Keratinocyte (primary cell): Measurements from ENCODE around the gene NTSR2. TPM values are rescaled to one million over a fixed set of nuclear protein-coding genes. Genes with fewer than 3 reads are reported as not detected.

Source experiments
- DNase-seq: peaks from one replicate; pipeline ENCODE4 v3.0.0-alpha.2; 2011; ENCODE audit warnings: low read depth, missing footprints, low spot score
- FAIRE-seq: peaks from 2 replicates; lab custom pipeline; 2011; peaks lifted over from hg19 to GRCh38; lab: Jason Lieb, UNC
- H2AFZ ChIP-seq: 2 replicates; pipeline ENCODE4 v1.6.0; 2012; ENCODE audit warnings: low read length, control low read depth, inconsistent platforms; ENCODE audit not compliant: control insufficient read depth
- H3K27ac ChIP-seq: 2 replicates; pipeline ENCODE4 v1.5.1; 2011; ENCODE audit warnings: low read length; ENCODE audit not compliant: control insufficient read depth, insufficient read depth
- H3K27me3 ChIP-seq: 3 replicates; pipeline ENCODE4 v1.6.0; 2011; ENCODE audit warnings: low read length; ENCODE audit not compliant: control insufficient read depth, insufficient read depth; ENCODE audit errors: extremely low read depth
- H3K36me3 ChIP-seq, 2 experiments: 2 replicates in 1 of 2; 3 replicates in 1 of 2; pipeline ENCODE4 v1.5.1; 2011; ENCODE audit warnings: low read length in 2 of 2, mild to moderate bottlenecking in 1 of 2; ENCODE audit not compliant: control insufficient read depth in 2 of 2, insufficient read depth in 2 of 2; ENCODE audit errors: extremely low read depth in 1 of 2
- H3K4me1 ChIP-seq: 3 replicates; pipeline ENCODE4 v1.5.1; 2011; ENCODE audit warnings: low read length; ENCODE audit not compliant: control insufficient read depth, insufficient read depth; ENCODE audit errors: extremely low read depth
- H3K4me2 ChIP-seq: 3 replicates; pipeline ENCODE4 v1.6.0; 2011; ENCODE audit warnings: low read depth, low read length; ENCODE audit not compliant: control insufficient read depth, insufficient read depth; ENCODE audit errors: extremely low read depth
- H3K4me3 ChIP-seq, 3 experiments: fragments of 200-600 bp in 1 of 3; sonication (generic) in 1 of 3; 2 replicates in 2 of 3; 3 replicates in 1 of 3; pipeline ENCODE4 v1.5.1; 2011 to 2016; ENCODE audit warnings: low read length in 3 of 3, mild to moderate bottlenecking in 3 of 3, control low read depth in 2 of 3, inconsistent platforms in 1 of 3, low read depth in 1 of 3, mixed read lengths in 1 of 3, mixed run types in 1 of 3, moderate library complexity in 1 of 3; ENCODE audit not compliant: control insufficient read depth in 2 of 3, insufficient read depth in 2 of 3; ENCODE audit errors: extremely low read depth in 1 of 3
- H3K79me2 ChIP-seq: 2 replicates; pipeline ENCODE4 v1.6.0; 2012; ENCODE audit warnings: low read length; ENCODE audit not compliant: control insufficient read depth, insufficient read depth
- H3K9ac ChIP-seq: 3 replicates; pipeline ENCODE4 v1.6.0; 2011; ENCODE audit warnings: low read length; ENCODE audit not compliant: control insufficient read depth, insufficient read depth; ENCODE audit errors: extremely low read depth
- H3K9me1 ChIP-seq: 3 replicates; pipeline ENCODE4 v1.6.0; 2011; ENCODE audit warnings: low read length; ENCODE audit not compliant: control insufficient read depth, insufficient read depth; ENCODE audit errors: extremely low read depth
- H3K9me3 ChIP-seq: 2 replicates; pipeline ENCODE4 v1.5.1; 2012; ENCODE audit warnings: low read depth, low read length; ENCODE audit not compliant: control insufficient read depth
- H4K20me1 ChIP-seq: 3 replicates; pipeline ENCODE4 v1.6.0; 2011; ENCODE audit warnings: low read length; ENCODE audit not compliant: control insufficient read depth, insufficient read depth; ENCODE audit errors: extremely low read depth
- CTCF ChIP-seq, 3 experiments: IDR thresholded peaks in 1 of 3; conservative IDR thresholded peaks in 1 of 3; optimal IDR thresholded peaks in 1 of 3; 2 replicates in 2 of 3; 3 replicates in 1 of 3; pipeline versions ENCODE3 to v1.5.1; 2011; ENCODE audit warnings: low read length in 3 of 3, mild to moderate bottlenecking in 3 of 3, moderate library complexity in 2 of 3, control low read depth in 1 of 3, inconsistent platforms in 1 of 3; ENCODE audit not compliant: insufficient read depth in 2 of 3; ENCODE audit errors: extremely low read depth in 1 of 3
- EZH2 ChIP-seq: IDR thresholded peaks from one replicate; pipeline ENCODE4 v1.6.1; 2012; ENCODE audit warnings: inconsistent platforms, mild to moderate bottlenecking, low read length, moderate library complexity
- dilution Hi-C: fragments of 300-500 bp; cut with MboI; formaldehyde crosslinking; loops from one replicate; pipeline ENCODE4 v1.7.0; 2020; ENCODE audit warnings: low sequenced_read_pairs; ENCODE audit not compliant: extremely low pct_ligation_motif_present
- polyA plus RNA-seq, 5 experiments: library from polyadenylated mRNA; depleted of rRNA in 3 of 5; stranded (reverse) in 3 of 5; stranded (forward) in 1 of 5; unstranded in 1 of 5; fragments of >200 nt; gene quantifications; 1 replicate in 1 of 5; 2 replicates in 3 of 5; 3 replicates in 1 of 5; pipeline versions ENCODE4 v1.2.1 to v1.2.3, GENCODE V29; 2011 to 2012; ENCODE audit warnings: missing spikeins in 2 of 5, low read depth in 1 of 5, low replicate concordance in 1 of 5

Gene NTSR2
- polyA plus RNA-seq, 1 donor (not counting 4 experiments of a cell fraction or from before 2014, with no cell fraction given) = not detected

DNA sequence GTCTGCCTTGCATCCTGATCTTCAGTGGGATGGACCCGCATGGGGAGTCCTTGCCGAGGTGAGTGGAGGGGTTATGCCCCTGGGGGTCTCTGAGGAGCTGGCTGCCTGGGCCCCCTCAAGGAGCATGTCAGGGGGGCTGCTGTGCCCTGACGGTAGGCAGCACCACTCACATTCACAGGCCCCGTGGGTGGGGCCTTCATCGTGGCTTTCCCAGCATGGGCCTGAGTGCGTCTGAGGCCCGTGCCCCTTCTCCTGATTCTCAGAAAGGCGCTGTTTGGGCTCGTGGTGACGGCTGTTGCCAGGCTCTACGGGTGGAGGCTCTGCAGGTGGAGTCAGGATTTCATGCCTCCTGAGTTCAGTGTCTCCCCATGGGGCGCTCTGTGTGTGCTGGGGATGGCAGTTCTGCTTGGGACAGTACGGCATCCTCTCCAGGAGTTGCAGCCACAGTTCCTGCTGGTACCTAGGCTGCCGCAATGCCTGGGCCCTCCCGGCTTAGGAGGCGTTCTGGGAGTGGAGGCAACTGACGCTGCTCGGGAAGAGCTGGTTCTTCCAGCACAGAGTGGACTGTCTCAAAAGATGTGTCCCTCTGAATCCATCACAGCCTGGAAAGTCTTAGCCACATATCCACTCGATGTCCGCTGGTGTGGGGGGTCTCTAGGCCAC lies 57.3 kb downstream of the NTSR2 start:
- H3K79me2 ChIP-seq = no peaks in the 10 kb centered on the region
- FAIRE-seq = no peak
- H4K20me1 ChIP-seq = no peaks in the 10 kb centered on the region
- H3K36me3 ChIP-seq = no peaks in the 10 kb centered on the region
- H2AFZ ChIP-seq = no peak overlapping the region
- no peaks in the 10 kb centered on the region for H3K9me3 ChIP-seq
- no peak overlapping the region for H3K27ac ChIP-seq
- no peak overlapping the region for H3K9ac ChIP-seq
- no peak overlapping the region for H3K4me2 ChIP-seq
- no peaks in the 10 kb centered on the region for H3K27me3 ChIP-seq
- H3K9me1 ChIP-seq = no peaks in the 10 kb centered on the region
- no peaks in the 10 kb centered on the region for H3K4me1 ChIP-seq
- H3K4me3 ChIP-seq = no peak overlapping the region
- DNase-seq = no peak
- no peak for TF ChIP-seq CTCF (optimal IDR thresholded peaks at IDR 0.05 in 1 of 3, IDR thresholded peaks at IDR 0.05 in 1 of 3, conservative IDR thresholded peaks at IDR 0.05 in 1 of 3; ENCODE audit: extremely low read depth in 1 of 3, insufficient read depth in 2 of 3, low read length in 3 of 3)
- no peak for TF ChIP-seq EZH2
- dilution Hi-C loops = no loop called here

DNA sequence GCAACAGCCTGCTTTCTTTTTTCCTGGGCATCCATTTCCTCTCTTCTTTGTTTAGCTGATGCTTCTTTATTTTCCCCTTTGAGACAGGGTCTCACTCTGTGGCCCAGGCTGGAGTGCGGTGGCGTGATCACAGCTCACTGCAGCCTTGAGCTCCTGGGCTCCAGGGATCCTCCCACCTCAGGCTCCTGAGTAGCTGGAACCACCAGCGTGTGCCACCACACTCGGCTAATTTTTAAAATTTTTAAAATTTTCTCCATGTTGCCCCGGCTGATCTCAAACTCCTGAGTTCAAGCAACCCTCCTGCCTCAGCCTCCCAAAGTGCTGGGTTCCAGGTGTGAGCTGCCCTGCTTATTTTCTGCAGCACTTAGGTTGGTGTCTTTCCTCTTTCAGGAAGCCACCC lies 58.7 kb downstream of the NTSR2 start:
- no peaks in the 10 kb centered on the region for H3K36me3 ChIP-seq
- no peaks in the 10 kb centered on the region for H4K20me1 ChIP-seq
- no peak overlapping the region for H2AFZ ChIP-seq
- dilution Hi-C loops = no loop called here
- no peak overlapping the region for H3K4me2 ChIP-seq
- no peaks in the 10 kb centered on the region for H3K9me1 ChIP-seq
- H3K27me3 ChIP-seq = no peaks in the 10 kb centered on the region
- H3K9ac ChIP-seq = no peak overlapping the region
- FAIRE-seq = no peak
- H3K9me3 ChIP-seq = no peaks in the 10 kb centered on the region
- H3K79me2 ChIP-seq = no peaks in the 10 kb centered on the region
- no peak for DNase-seq
- H3K4me1 ChIP-seq = no peaks in the 10 kb centered on the region
- no peak overlapping the region for H3K4me3 ChIP-seq
- TF ChIP-seq CTCF (optimal IDR thresholded peaks at IDR 0.05 in 1 of 3, IDR thresholded peaks at IDR 0.05 in 1 of 3, conservative IDR thresholded peaks at IDR 0.05 in 1 of 3; ENCODE audit: extremely low read depth in 1 of 3, insufficient read depth in 2 of 3, low read length in 3 of 3) (no peak), EZH2 (no peak)
- no peak overlapping the region for H3K27ac ChIP-seq
